Measurements from ENCODE around the gene DYNC2LI1.

DNA sequence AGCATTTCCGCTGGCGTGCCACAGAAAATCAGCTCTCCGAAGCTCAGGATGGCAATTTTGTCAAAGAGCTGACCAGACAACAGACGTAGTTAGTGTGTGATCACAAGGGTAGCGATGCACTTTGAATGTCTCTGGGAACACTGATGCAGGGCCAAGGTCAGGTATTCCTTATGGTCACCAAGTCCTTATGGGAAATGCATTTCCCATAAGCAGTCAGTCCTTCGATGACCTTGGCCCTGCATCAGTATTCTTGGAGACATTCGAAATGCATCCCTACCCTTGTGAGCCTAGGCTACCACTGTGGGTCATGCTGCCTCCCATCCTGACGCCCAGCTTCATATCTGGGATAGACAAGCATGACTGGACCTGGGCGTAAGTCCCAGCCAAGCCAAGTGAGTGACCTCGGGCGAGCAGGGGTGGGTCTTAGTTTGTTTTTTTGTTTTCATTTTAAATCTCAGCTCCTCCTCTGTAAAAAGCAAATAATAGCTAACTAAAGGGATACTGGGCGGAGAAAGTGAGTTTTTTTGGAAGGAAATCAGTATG, 51.2 kb downstream of the DYNC2LI1 start:
- TF ChIP-seq CTCF (conservative IDR thresholded peaks at IDR 0.05; ENCODE audit: low read depth, low read length) (no peak), EZH2 (IDR thresholded peaks at IDR 0.05; ENCODE audit: low read length, unreplicated experiment) (no peak), EZH2phosphoT487 (IDR thresholded peaks at IDR 0.05; ENCODE audit: borderline replicate concordance, low read length) (no peak)

Measured in PC-3 (cell line).